ENCODE results near the gene TNK2. TPM values are rescaled to one million over a fixed set of nuclear protein-coding genes. Genes with fewer than 3 reads are reported as not detected.

TNK2 gene
- total and polyA plus RNA-seq, 2 of the 8 experiments (the other 6 are each of a cell fraction or from before 2014, with no cell fraction given), result 10.4 to 33.9 TPM

DNA sequence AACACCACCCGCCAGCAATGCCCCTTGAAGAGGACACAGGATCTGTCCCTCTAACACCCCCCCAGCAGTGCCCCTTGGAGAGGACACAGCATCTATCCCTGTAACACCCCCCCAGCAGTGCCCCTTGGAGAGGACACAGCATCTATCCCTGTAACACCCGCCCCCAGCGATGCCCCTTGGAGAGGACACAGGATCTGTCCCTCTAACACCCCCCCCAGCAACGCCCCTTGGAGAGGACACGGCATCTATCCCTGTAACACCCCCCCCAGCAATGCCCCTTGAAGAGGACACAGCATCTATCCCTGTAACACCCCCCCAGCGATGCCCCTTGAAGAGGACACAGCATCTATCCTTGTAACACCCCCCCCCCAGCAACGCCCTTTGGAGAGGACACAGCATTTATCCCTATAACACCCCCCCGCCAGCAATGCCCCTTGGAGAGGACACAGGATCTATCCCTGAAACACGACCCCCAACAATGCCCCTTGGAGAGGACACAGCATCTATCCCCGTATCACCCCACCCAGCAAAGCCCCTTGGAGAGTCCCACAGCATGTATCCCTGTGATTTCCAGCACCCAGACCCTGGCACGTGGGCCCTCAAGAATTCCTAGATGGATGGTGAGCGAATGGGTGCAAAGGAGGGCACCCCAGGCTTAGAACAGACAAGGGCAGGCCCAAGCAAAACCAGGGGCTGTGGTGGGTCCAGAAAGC, 26.9 kb downstream of the TNK2 start (continued):
- TF ChIP-seq RNF2 (IDR thresholded peaks at IDR 0.05; ENCODE audit: borderline replicate concordance, low read depth, low read length, missing control alignments, poor library complexity, severe bottlenecking) (no peak), TCF12 (IDR thresholded peaks at IDR 0.05; ENCODE audit: low read depth, low read length) (no peak)
- TF ChIP-seq, protein P1, sequence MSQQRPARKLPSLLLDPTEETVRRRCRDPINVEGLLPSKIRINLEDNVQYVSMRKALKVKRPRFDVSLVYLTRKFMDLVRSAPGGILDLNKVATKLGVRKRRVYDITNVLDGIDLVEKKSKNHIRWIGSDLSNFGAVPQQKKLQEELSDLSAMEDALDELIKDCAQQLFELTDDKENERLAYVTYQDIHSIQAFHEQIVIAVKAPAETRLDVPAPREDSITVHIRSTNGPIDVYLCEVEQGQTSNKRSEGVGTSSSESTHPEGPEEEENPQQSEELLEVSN (IDR thresholded peaks at IDR 0.05), result no peak
- TF ChIP-seq, protein P2, sequence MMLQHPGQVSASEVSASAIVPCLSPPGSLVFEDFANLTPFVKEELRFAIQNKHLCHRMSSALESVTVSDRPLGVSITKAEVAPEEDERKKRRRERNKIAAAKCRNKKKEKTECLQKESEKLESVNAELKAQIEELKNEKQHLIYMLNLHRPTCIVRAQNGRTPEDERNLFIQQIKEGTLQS (IDR thresholded peaks at IDR 0.05; ENCODE audit: insufficient read depth, low read depth, low read length), result no peak
